Measurements from ENCODE around the gene NCOA5. TPM values are rescaled to one million over a fixed set of nuclear protein-coding genes. Genes with fewer than 3 reads are reported as not detected.
A peak's percentile ranks its signal among the peaks of the same experiment; 100 is the strongest.

Gene NCOA5
- total RNA-seq, 1 experiment from 2014 or later = 16.5 TPM

GRCh38 chr20:46132705-46133120 is 43.0 kb upstream of the NCOA5 start:
- Mint-ChIP-seq H3K9me3 (no peaks in the 10 kb centered on the region), H3K27ac (no peak overlapping the region), H3K4me3 (no peak overlapping the region), H3K36me3 (no peaks in the 10 kb centered on the region), H3K4me1 (peaks cover 17% of the 10 kb centered on the region), H3K27me3 (ENCODE audit: low read depth) (peaks cover 17% of the 10 kb centered on the region)
- CTCF ChIA-PET = interaction anchor here (0.6 to 7.9 kb wide), 27 partner anchors 7 to 267 kb away, joined by 3 to 118 read pairs (median 4); partner anchors contain the start of gene SLC12A5
- TF ChIP-seq NFATC4 (CRISPR knock-in tag; IDR thresholded peaks at IDR 0.05) (no peak), MYBL2 (CRISPR knock-in tag; IDR thresholded peaks at IDR 0.05) (no peak), SP1 (CRISPR knock-in tag; conservative IDR thresholded peaks at IDR 0.05) (no peak; the same call in 1 of the 2 replicates)
- TF ChIP-seq, protein P1, sequence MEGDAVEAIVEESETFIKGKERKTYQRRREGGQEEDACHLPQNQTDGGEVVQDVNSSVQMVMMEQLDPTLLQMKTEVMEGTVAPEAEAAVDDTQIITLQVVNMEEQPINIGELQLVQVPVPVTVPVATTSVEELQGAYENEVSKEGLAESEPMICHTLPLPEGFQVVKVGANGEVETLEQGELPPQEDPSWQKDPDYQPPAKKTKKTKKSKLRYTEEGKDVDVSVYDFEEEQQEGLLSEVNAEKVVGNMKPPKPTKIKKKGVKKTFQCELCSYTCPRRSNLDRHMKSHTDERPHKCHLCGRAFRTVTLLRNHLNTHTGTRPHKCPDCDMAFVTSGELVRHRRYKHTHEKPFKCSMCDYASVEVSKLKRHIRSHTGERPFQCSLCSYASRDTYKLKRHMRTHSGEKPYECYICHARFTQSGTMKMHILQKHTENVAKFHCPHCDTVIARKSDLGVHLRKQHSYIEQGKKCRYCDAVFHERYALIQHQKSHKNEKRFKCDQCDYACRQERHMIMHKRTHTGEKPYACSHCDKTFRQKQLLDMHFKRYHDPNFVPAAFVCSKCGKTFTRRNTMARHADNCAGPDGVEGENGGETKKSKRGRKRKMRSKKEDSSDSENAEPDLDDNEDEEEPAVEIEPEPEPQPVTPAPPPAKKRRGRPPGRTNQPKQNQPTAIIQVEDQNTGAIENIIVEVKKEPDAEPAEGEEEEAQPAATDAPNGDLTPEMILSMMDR (IDR thresholded peaks at IDR 0.05) = peak; percentile 78
- DNase-seq (ENCODE audit: low spot score) (peak; percentile 86), ATAC-seq (peak; percentile 83)
- POLR2A ChIA-PET = no interaction called here

GRCh38 chr20:46131396-46131795 is 41.6 kb upstream of the NCOA5 start:
- ChIA-PET POLR2A (no interaction called here), CTCF (interaction anchor here (1.0 to 7.9 kb wide), 7 partner anchors 9 to 217 kb away, joined by 3 to 118 read pairs (median 24); no protein-coding TSS in a partner anchor)
- Mint-ChIP-seq H3K9me3 (no peaks in the 10 kb centered on the region), H3K4me1 (peaks cover 15% of the 10 kb centered on the region), H3K27me3 (ENCODE audit: low read depth) (peaks cover 17% of the 10 kb centered on the region), H3K27ac (no peak overlapping the region), H3K36me3 (no peaks in the 10 kb centered on the region; the same call in 1 of the 2 replicates), H3K4me3 (no peak overlapping the region)
- TF ChIP-seq, protein P2, sequence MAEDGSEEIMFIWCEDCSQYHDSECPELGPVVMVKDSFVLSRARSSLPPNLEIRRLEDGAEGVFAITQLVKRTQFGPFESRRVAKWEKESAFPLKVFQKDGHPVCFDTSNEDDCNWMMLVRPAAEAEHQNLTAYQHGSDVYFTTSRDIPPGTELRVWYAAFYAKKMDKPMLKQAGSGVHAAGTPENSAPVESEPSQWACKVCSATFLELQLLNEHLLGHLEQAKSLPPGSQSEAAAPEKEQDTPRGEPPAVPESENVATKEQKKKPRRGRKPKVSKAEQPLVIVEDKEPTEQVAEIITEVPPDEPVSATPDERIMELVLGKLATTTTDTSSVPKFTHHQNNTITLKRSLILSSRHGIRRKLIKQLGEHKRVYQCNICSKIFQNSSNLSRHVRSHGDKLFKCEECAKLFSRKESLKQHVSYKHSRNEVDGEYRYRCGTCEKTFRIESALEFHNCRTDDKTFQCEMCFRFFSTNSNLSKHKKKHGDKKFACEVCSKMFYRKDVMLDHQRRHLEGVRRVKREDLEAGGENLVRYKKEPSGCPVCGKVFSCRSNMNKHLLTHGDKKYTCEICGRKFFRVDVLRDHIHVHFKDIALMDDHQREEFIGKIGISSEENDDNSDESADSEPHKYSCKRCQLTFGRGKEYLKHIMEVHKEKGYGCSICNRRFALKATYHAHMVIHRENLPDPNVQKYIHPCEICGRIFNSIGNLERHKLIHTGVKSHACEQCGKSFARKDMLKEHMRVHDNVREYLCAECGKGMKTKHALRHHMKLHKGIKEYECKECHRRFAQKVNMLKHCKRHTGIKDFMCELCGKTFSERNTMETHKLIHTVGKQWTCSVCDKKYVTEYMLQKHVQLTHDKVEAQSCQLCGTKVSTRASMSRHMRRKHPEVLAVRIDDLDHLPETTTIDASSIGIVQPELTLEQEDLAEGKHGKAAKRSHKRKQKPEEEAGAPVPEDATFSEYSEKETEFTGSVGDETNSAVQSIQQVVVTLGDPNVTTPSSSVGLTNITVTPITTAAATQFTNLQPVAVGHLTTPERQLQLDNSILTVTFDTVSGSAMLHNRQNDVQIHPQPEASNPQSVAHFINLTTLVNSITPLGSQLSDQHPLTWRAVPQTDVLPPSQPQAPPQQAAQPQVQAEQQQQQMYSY (CRISPR knock-in tag; IDR thresholded peaks at IDR 0.05) = no peak
- no peak for DNase-seq (ENCODE audit: low spot score)
- no peak for ATAC-seq

GRCh38 chr20:46130534-46130933 is 40.8 kb upstream of the NCOA5 start:
- no peak overlapping the region for H3K4me3 Mint-ChIP-seq
- H3K27me3 Mint-ChIP-seq (ENCODE audit: low read depth) = peaks cover 17% of the 10 kb centered on the region
- no peak for DNase-seq (ENCODE audit: low spot score)
- H3K27ac Mint-ChIP-seq = no peak overlapping the region
- H3K4me1 Mint-ChIP-seq = peaks cover 6% of the 10 kb centered on the region
- H3K9me3 Mint-ChIP-seq = no peaks in the 10 kb centered on the region
- CTCF ChIA-PET = interaction anchor here (0.9 to 7.9 kb wide), 12 partner anchors 12 to 276 kb away, joined by 3 to 118 read pairs (median 20); partner anchors contain the start of genes CD40 and ELMO2
- ATAC-seq = no peak
- peaks cover 3% of the 10 kb centered on the region; the same call in 1 of the 2 replicates for H3K36me3 Mint-ChIP-seq
- POLR2A ChIA-PET = interaction anchor here (1.0 kb wide), 1 partner anchor 218 kb away, joined by 3 read pairs; no protein-coding TSS in a partner anchor
- TF ChIP-seq, protein P3, sequence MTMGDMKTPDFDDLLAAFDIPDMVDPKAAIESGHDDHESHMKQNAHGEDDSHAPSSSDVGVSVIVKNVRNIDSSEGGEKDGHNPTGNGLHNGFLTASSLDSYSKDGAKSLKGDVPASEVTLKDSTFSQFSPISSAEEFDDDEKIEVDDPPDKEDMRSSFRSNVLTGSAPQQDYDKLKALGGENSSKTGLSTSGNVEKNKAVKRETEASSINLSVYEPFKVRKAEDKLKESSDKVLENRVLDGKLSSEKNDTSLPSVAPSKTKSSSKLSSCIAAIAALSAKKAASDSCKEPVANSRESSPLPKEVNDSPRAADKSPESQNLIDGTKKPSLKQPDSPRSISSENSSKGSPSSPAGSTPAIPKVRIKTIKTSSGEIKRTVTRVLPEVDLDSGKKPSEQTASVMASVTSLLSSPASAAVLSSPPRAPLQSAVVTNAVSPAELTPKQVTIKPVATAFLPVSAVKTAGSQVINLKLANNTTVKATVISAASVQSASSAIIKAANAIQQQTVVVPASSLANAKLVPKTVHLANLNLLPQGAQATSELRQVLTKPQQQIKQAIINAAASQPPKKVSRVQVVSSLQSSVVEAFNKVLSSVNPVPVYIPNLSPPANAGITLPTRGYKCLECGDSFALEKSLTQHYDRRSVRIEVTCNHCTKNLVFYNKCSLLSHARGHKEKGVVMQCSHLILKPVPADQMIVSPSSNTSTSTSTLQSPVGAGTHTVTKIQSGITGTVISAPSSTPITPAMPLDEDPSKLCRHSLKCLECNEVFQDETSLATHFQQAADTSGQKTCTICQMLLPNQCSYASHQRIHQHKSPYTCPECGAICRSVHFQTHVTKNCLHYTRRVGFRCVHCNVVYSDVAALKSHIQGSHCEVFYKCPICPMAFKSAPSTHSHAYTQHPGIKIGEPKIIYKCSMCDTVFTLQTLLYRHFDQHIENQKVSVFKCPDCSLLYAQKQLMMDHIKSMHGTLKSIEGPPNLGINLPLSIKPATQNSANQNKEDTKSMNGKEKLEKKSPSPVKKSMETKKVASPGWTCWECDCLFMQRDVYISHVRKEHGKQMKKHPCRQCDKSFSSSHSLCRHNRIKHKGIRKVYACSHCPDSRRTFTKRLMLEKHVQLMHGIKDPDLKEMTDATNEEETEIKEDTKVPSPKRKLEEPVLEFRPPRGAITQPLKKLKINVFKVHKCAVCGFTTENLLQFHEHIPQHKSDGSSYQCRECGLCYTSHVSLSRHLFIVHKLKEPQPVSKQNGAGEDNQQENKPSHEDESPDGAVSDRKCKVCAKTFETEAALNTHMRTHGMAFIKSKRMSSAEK (CRISPR knock-in tag; IDR thresholded peaks at IDR 0.05; ENCODE audit: borderline replicate concordance) = no peak
- TF ChIP-seq RORB (CRISPR knock-in tag; IDR thresholded peaks at IDR 0.05) = no peak
- TF ChIP-seq, protein P2 (CRISPR knock-in tag; IDR thresholded peaks at IDR 0.05) = no peak
- no peak for TF ChIP-seq ZNF121 (CRISPR knock-in tag; IDR thresholded peaks at IDR 0.05)
- no peak for TF ChIP-seq CREB1 (CRISPR knock-in tag; IDR thresholded peaks at IDR 0.05)
- TF ChIP-seq SMAD4 (CRISPR knock-in tag; IDR thresholded peaks at IDR 0.05) = no peak
- no peak for TF ChIP-seq NR3C1 (CRISPR knock-in tag; conservative IDR thresholded peaks at IDR 0.05; ENCODE audit: low read depth)
- TF ChIP-seq, protein P4, sequence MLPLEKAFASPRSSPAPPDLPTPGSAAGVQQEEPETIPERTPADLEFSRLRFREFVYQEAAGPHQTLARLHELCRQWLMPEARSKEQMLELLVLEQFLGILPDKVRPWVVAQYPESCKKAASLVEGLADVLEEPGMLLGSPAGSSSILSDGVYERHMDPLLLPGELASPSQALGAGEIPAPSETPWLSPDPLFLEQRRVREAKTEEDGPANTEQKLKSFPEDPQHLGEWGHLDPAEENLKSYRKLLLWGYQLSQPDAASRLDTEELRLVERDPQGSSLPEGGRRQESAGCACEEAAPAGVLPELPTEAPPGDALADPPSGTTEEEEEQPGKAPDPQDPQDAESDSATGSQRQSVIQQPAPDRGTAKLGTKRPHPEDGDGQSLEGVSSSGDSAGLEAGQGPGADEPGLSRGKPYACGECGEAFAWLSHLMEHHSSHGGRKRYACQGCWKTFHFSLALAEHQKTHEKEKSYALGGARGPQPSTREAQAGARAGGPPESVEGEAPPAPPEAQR (CRISPR knock-in tag; IDR thresholded peaks at IDR 0.05) = no peak
- TF ChIP-seq NFYB (CRISPR knock-in tag; conservative IDR thresholded peaks at IDR 0.05; ENCODE audit: low read depth) = no peak
- no peak for TF ChIP-seq ZNF263 (CRISPR knock-in tag; IDR thresholded peaks at IDR 0.05; ENCODE audit: low read depth)
- no peak for TF ChIP-seq JAZF1 (CRISPR knock-in tag; IDR thresholded peaks at IDR 0.05)
- TF ChIP-seq FOXJ3 (CRISPR knock-in tag; IDR thresholded peaks at IDR 0.05; ENCODE audit: borderline replicate concordance) = no peak
